Uterus (tissue), 2 donors: ENCODE results near the gene SLCO2A1.

Experiments
- CTCF ChIP-seq, 4 experiments: fragments of 200-600 bp in 2 of 4; fragments of 450-650 bp in 2 of 4; sonication (generic) in 2 of 4; IDR thresholded peaks; one replicate each; pipeline ENCODE4 v1.5.1; 2016 to 2019; ENCODE audit warnings: antibody characterized with exemption in 4 of 4, mild to moderate bottlenecking in 2 of 4, moderate library complexity in 1 of 4
- POLR2A ChIP-seq, 2 donors: fragments of 450-650 bp; IDR thresholded peaks; one replicate each; pipeline ENCODE4 v1.6.1; 2016; ENCODE audit warnings: antibody characterized with exemption in 2 of 2, mild to moderate bottlenecking in 1 of 2, moderate library complexity in 1 of 2

GRCh38 chr3:133880886-133881455 is 148.8 kb downstream of the SLCO2A1 start:
- TF ChIP-seq CTCF (IDR thresholded peaks at IDR 0.05) = no peak
- TF ChIP-seq POLR2A (IDR thresholded peaks at IDR 0.05) = no peak
